H9 (cell line): ENCODE results near the gene NKIRAS2. TPM values are rescaled to one million over a fixed set of nuclear protein-coding genes. Genes with fewer than 3 reads are reported as not detected.

Experiments
- DNase-seq: peaks from one replicate; pipeline ENCODE4 v3.0.0-alpha.2; 2017
- H2AFZ ChIP-seq: one replicate; pipeline ENCODE4 v1.6.1; 2013; ENCODE audit warnings: mild to moderate bottlenecking, low read length, control low read depth, moderate library complexity
- H2AK5ac ChIP-seq: 2 replicates; pipeline ENCODE4 v1.6.1; 2013; ENCODE audit warnings: low read length, control low read depth, mixed read lengths; ENCODE audit not compliant: insufficient read length
- H2BK120ac ChIP-seq: one replicate; pipeline ENCODE4 v1.6.1; 2013; ENCODE audit warnings: low read depth, mild to moderate bottlenecking, low read length, control low read depth, inconsistent platforms; ENCODE audit not compliant: poor library complexity, severe bottlenecking
- H2BK12ac ChIP-seq: 2 replicates; pipeline ENCODE4 v1.6.1; 2013; ENCODE audit warnings: low read length, control low read depth, mixed read lengths, low read depth; ENCODE audit not compliant: insufficient read length
- H2BK15ac ChIP-seq: 2 replicates; pipeline ENCODE4 v1.6.1; 2013; ENCODE audit warnings: low read depth, low read length, control low read depth
- H2BK20ac ChIP-seq: one replicate; pipeline ENCODE4 v1.6.1; 2013; ENCODE audit warnings: low read depth, mild to moderate bottlenecking, low read length, control low read depth, inconsistent platforms; ENCODE audit not compliant: poor library complexity, severe bottlenecking
- H2BK5ac ChIP-seq: 2 replicates; pipeline ENCODE4 v1.6.1; 2013; ENCODE audit warnings: low read length, control low read depth, mixed read lengths; ENCODE audit not compliant: insufficient read length
- H3K14ac ChIP-seq: 2 replicates; pipeline ENCODE4 v1.6.1; 2013; ENCODE audit warnings: low read length, control low read depth; ENCODE audit not compliant: insufficient read depth
- H3K18ac ChIP-seq: 2 replicates; pipeline ENCODE4 v1.6.1; 2013; ENCODE audit warnings: low read depth, mild to moderate bottlenecking, mixed read lengths, low read length, control low read depth; ENCODE audit not compliant: insufficient read length
- H3K23ac ChIP-seq: 2 replicates; pipeline ENCODE4 v1.6.1; 2013; ENCODE audit warnings: low read length, control low read depth, mixed read lengths, low read depth; ENCODE audit not compliant: insufficient read length
- H3K23me2 ChIP-seq: 2 replicates; pipeline ENCODE4 v1.6.1; 2013; ENCODE audit warnings: low read depth, mild to moderate bottlenecking, mixed read lengths, low read length, control low read depth; ENCODE audit not compliant: insufficient read length, poor library complexity, severe bottlenecking
- H3K27ac ChIP-seq: 2 replicates; pipeline ENCODE4 v1.5.1; 2013; ENCODE audit warnings: low read length, control low read depth, mixed read lengths, low read depth; ENCODE audit not compliant: insufficient read length
- H3K27me3 ChIP-seq: 2 replicates; pipeline ENCODE4 v1.6.1; 2013; ENCODE audit warnings: low read length, control low read depth, inconsistent platforms; ENCODE audit not compliant: insufficient read depth
- H3K4ac ChIP-seq: 2 replicates; pipeline ENCODE4 v1.6.1; 2013; ENCODE audit warnings: low read depth, mild to moderate bottlenecking, control low read depth, inconsistent platforms, low read length, moderate library complexity
- H3K4me1 ChIP-seq: 2 replicates; pipeline ENCODE4 v1.6.1; 2013; ENCODE audit warnings: low read length, control low read depth, inconsistent platforms; ENCODE audit not compliant: insufficient read depth
- H3K4me2 ChIP-seq: 2 replicates; pipeline ENCODE4 v1.6.1; 2013; ENCODE audit warnings: low read length, control low read depth, mixed read lengths; ENCODE audit not compliant: insufficient read length, insufficient read depth
- H3K56ac ChIP-seq: 2 replicates; pipeline ENCODE4 v1.6.1; 2013; ENCODE audit warnings: low read depth, mild to moderate bottlenecking, mixed read lengths, low read length, control low read depth; ENCODE audit not compliant: insufficient read length
- H3K79me1 ChIP-seq: 2 replicates; pipeline ENCODE4 v1.6.1; 2013; ENCODE audit warnings: low read depth, mild to moderate bottlenecking, moderate library complexity, low read length, control low read depth, inconsistent platforms; ENCODE audit not compliant: insufficient read depth, poor library complexity, severe bottlenecking
- H3K79me2 ChIP-seq: 2 replicates; pipeline ENCODE4 v1.6.1; 2013; ENCODE audit warnings: low read length, control low read depth, inconsistent platforms; ENCODE audit not compliant: insufficient read depth
- H3K9ac ChIP-seq: 2 replicates; pipeline ENCODE4 v1.6.1; 2013; ENCODE audit warnings: low read length, control low read depth, mixed read lengths; ENCODE audit not compliant: insufficient read length; ENCODE audit errors: extremely low read depth
- H3K9me3 ChIP-seq: one replicate; pipeline ENCODE4 v1.6.1; 2013; ENCODE audit warnings: low read depth, low read length, inconsistent platforms; ENCODE audit not compliant: control insufficient read depth
- H3T11ph ChIP-seq: one replicate; pipeline ENCODE4 v1.6.1; 2013; ENCODE audit warnings: mild to moderate bottlenecking, low read length, control low read depth, inconsistent platforms
- H4K20me1 ChIP-seq: one replicate; pipeline ENCODE4 v1.6.1; 2013; ENCODE audit not compliant: control insufficient read depth, insufficient read length, insufficient read depth
- H4K5ac ChIP-seq: 2 replicates; pipeline ENCODE4 v1.6.1; 2013; ENCODE audit warnings: low read depth, mild to moderate bottlenecking, mixed read lengths, low read length, control low read depth; ENCODE audit not compliant: insufficient read length
- H4K8ac ChIP-seq: replicated peaks from 2 replicates; pipeline ENCODE4 v1.6.1; 2013; ENCODE audit warnings: low read length, control low read depth, mixed read lengths, low read depth; ENCODE audit not compliant: insufficient read length
- H4K91ac ChIP-seq: 2 replicates; pipeline ENCODE4 v1.6.1; 2013; ENCODE audit warnings: low read depth, mild to moderate bottlenecking, moderate library complexity, mixed read lengths, low read length, control low read depth; ENCODE audit not compliant: insufficient read length
- H3K27ac Mint-ChIP-seq, 3 experiments: 2 replicates in 2 of 3; 3 replicates in 1 of 3; pipeline ENCODE4 v1.8.0; 2020 to 2021; ENCODE audit warnings: mixed read lengths in 3 of 3, mild to moderate bottlenecking in 1 of 3, moderate library complexity in 1 of 3
- H3K27me3 Mint-ChIP-seq: 2 replicates; pipeline ENCODE4 v1.8.0; 2021; ENCODE audit warnings: low read depth, mild to moderate bottlenecking, moderate library complexity, mixed read lengths
- H3K36me3 Mint-ChIP-seq, 3 experiments: 2 replicates in 2 of 3; 3 replicates in 1 of 3; pipeline ENCODE4 v1.8.0; 2020 to 2021; ENCODE audit warnings: low read depth in 3 of 3, mixed read lengths in 3 of 3; ENCODE audit not compliant: insufficient read depth in 1 of 3
- H3K4me1 Mint-ChIP-seq, 2 experiments: 2 replicates each; pipeline ENCODE4 v1.8.0; 2020; ENCODE audit warnings: mixed read lengths in 2 of 2
- H3K4me3 Mint-ChIP-seq, 2 experiments: 2 replicates in 1 of 2; 3 replicates in 1 of 2; pipeline ENCODE4 v1.8.0; 2020 to 2021; ENCODE audit warnings: mild to moderate bottlenecking in 2 of 2, mixed read lengths in 2 of 2, moderate library complexity in 1 of 2
- H3K9me3 Mint-ChIP-seq, 2 experiments: 2 replicates in 1 of 2; 3 replicates in 1 of 2; pipeline ENCODE4 v1.8.0; 2020; ENCODE audit warnings: mild to moderate bottlenecking in 2 of 2, mixed read lengths in 2 of 2, moderate library complexity in 1 of 2
- CTCF ChIP-seq: fragments of 200-600 bp; sonication (generic); conservative IDR thresholded peaks from 3 replicates; pipeline ENCODE4 v1.8.0; 2021; ENCODE audit warnings: antibody characterized with exemption, mild to moderate bottlenecking
- WGBS: extraction: QIAGEN DNeasy Blood & Tissue Kit; methylation state at CpG from one replicate; pipeline ENCODE4 v1.1.7; 2013; ENCODE audit warnings: missing lambda C conversion rate, low lambda C conversion rate, mixed read lengths; ENCODE audit not compliant: insufficient read length; ENCODE audit errors: extremely low coverage; 5-methylcytosine and 5-hydroxymethylcytosine counted together
- total RNA-seq: library from RNA; stranded (reverse); gene quantifications from 2 replicates; pipeline ENCODE4 v1.2.1, GENCODE V29; 2021

The NKIRAS2 gene
- total RNA-seq, 1 experiment from 2014 or later, result 37.1 TPM

- H3K9me3 ChIP-seq, result no peaks in the 10 kb centered on the region
- peak overlapping the region in 1 of 2 experiments; percentile 12; a peak in 1 of 5 replicates for H3K4me3 Mint-ChIP-seq
- no peak overlapping the region for H2BK15ac ChIP-seq
- H3K79me1 ChIP-seq, result no peaks in the 10 kb centered on the region
- no peaks in the 10 kb centered on the region for H3K27me3 ChIP-seq
- H3K4me1 ChIP-seq, result 0 out of 2 replicates have a peak, but pooled peaks cover 3% of the 10 kb centered on the region
- peak; percentile 90 for DNase-seq
- no peak overlapping the region for H3K56ac ChIP-seq
- H4K8ac ChIP-seq, result no peak overlapping the region
- no peak overlapping the region for H3K4me2 ChIP-seq
- H2BK5ac ChIP-seq, result no peak overlapping the region
- no peak overlapping the region for H2BK120ac ChIP-seq
- H3K4me1 Mint-ChIP-seq, result peaks cover 16 to 37% of the 10 kb centered on the region in 2 experiments
- H3T11ph ChIP-seq, result no peak overlapping the region
- H3K23me2 ChIP-seq, result peaks cover under 1% of the 10 kb centered on the region
- no peak overlapping the region for H3K23ac ChIP-seq
- H3K27me3 Mint-ChIP-seq, result peaks cover 12% of the 10 kb centered on the region
- no peak overlapping the region for H2AK5ac ChIP-seq
- no peak overlapping the region for H4K91ac ChIP-seq
- H3K27ac Mint-ChIP-seq, result no peak overlapping the region
- no peaks in the 10 kb centered on the region for H3K36me3 Mint-ChIP-seq
- no peak overlapping the region for H2BK12ac ChIP-seq
- H3K9ac ChIP-seq, result no peak overlapping the region
- H3K9me3 Mint-ChIP-seq, result no peaks in the 10 kb centered on the region
- no CpG with 5 or more reads among the region's 12 CpGs for WGBS
- no peak overlapping the region for H3K18ac ChIP-seq
- H4K5ac ChIP-seq, result no peak overlapping the region
- no peak overlapping the region for H2BK20ac ChIP-seq
- TF ChIP-seq CTCF, result peak; percentile 99
- H2AFZ ChIP-seq, result no peak overlapping the region
- no peak overlapping the region for H3K14ac ChIP-seq
- H3K79me2 ChIP-seq, result no peaks in the 10 kb centered on the region
- H3K4ac ChIP-seq, result no peak overlapping the region
- no peak overlapping the region for H3K27ac ChIP-seq
- H4K20me1 ChIP-seq, result peaks cover 3% of the 10 kb centered on the region
These were observed 47.6 kb downstream of the NKIRAS2 start for GRCh38 chr17:42067371-42068091.
